PC-3 (cell line): ENCODE measurements around the gene BHLHA15. TPM values are rescaled to one million over a fixed set of nuclear protein-coding genes. Genes with fewer than 3 reads are reported as not detected.
"Not testable (repeated sequence)": the region's sequence is repeated elsewhere in the genome, so short reads cannot be mapped to it uniquely, and the experiment has no call there.

Experiments used
- ATAC-seq: fragments of 200-7000 bp; cut with Tn5 transposase; 2 replicates; pipeline ENCODE4 v1.9.1; 2020; ENCODE audit warnings: mild to moderate bottlenecking, moderate library complexity
- BruUV-seq: library from RNA; stranded (reverse); fragments of 400-500 nt; replicated peaks from 2 replicates; lab custom pipeline; 2021; lab: Mats Ljungman, UMichigan
- CTCF ChIA-PET: fragments of 300-600 bp; sonication (Branson Sonifier 250); formaldehyde crosslinking; loops from one replicate; lab custom pipeline; 2022; ENCODE audit warnings: antibody characterized with exemption; lab: Charles Lee
- POLR2A ChIA-PET: fragments of 300-600 bp; sonication (Branson Sonifier 250); formaldehyde crosslinking; loops from one replicate; lab custom pipeline; 2022; ENCODE audit warnings: antibody characterized with exemption; ENCODE audit not compliant: unreplicated experiment; lab: Charles Lee
- DNase-seq: peaks from one replicate; pipeline ENCODE4 v3.0.0-alpha.2; 2015
- H2AFZ ChIP-seq: fragments of 300-600 bp; sonication (generic); 2 replicates; pipeline ENCODE4 v1.6.0; 2016; ENCODE audit warnings: antibody characterized with exemption, low read length
- H3F3A ChIP-seq: fragments of 300-600 bp; sonication (generic); one replicate; pipeline ENCODE4 v1.6.0; 2017; ENCODE audit warnings: antibody characterized with exemption, low read length, control low read depth, mild to moderate bottlenecking; ENCODE audit not compliant: unreplicated experiment
- H3K27ac ChIP-seq: fragments of 300-600 bp; sonication (generic); 2 replicates; pipeline ENCODE4 v1.5.1; 2016; ENCODE audit warnings: mild to moderate bottlenecking, low read length
- H3K27me3 ChIP-seq: fragments of 300-600 bp; sonication (generic); 2 replicates; pipeline ENCODE4 v1.6.1; 2016; ENCODE audit warnings: low read length, mixed read lengths
- H3K36me3 ChIP-seq: fragments of 300-600 bp; sonication (generic); 2 replicates; pipeline ENCODE4 v1.6.1; 2016; ENCODE audit warnings: low read depth, mixed run types, low read length, mixed read lengths
- H3K4me1 ChIP-seq: fragments of 300-600 bp; sonication (generic); 2 replicates; pipeline ENCODE4 v1.5.1; 2016; ENCODE audit warnings: low read length; ENCODE audit not compliant: insufficient read depth
- H3K4me2 ChIP-seq: fragments of 300-600 bp; sonication (generic); 2 replicates; pipeline ENCODE4 v1.6.0; 2016; ENCODE audit warnings: low read length
- H3K4me3 ChIP-seq: fragments of 300-600 bp; sonication (generic); 2 replicates; pipeline ENCODE4 v1.5.1; 2016; ENCODE audit warnings: mild to moderate bottlenecking, low read length, mixed read lengths
- H3K79me2 ChIP-seq: fragments of 300-600 bp; sonication (generic); 2 replicates; pipeline ENCODE4 v1.6.1; 2017; ENCODE audit warnings: low read length, mixed read lengths
- H3K9ac ChIP-seq: fragments of 300-600 bp; sonication (generic); 2 replicates; pipeline ENCODE4 v1.6.0; 2016; ENCODE audit warnings: mild to moderate bottlenecking, low read length
- H3K9me2 ChIP-seq: fragments of 300-600 bp; sonication (generic); replicated peaks from 2 replicates; pipeline ENCODE4 v1.6.1; 2016; ENCODE audit warnings: mixed run types, low read length, mixed read lengths
- H3K9me3 ChIP-seq: fragments of 300-600 bp; sonication (generic); 2 replicates; pipeline ENCODE4 v1.6.1; 2016; ENCODE audit warnings: low read length, mixed read lengths
- H4K20me1 ChIP-seq: fragments of 300-600 bp; sonication (generic); 2 replicates; pipeline ENCODE4 v1.6.1; 2016; ENCODE audit warnings: low read length, mixed read lengths
- CTCF ChIP-seq: fragments of 300-600 bp; sonication (generic); conservative IDR thresholded peaks from 2 replicates; pipeline ENCODE4 v1.5.1; 2017; ENCODE audit warnings: antibody characterized with exemption, low read depth, mild to moderate bottlenecking, low read length
- EZH2 ChIP-seq: fragments of 300-600 bp; sonication (generic); IDR thresholded peaks from one replicate; pipeline ENCODE4 v1.6.1; 2017; ENCODE audit warnings: antibody characterized with exemption, mild to moderate bottlenecking, low read length; ENCODE audit not compliant: unreplicated experiment
- EZH2phosphoT487 ChIP-seq: fragments of 300-600 bp; sonication (generic); IDR thresholded peaks from 2 replicates; pipeline ENCODE4 v1.6.1; 2018; ENCODE audit warnings: mild to moderate bottlenecking, antibody characterized with exemption, low read length, borderline replicate concordance
- intact Hi-C: fragments of 100-400 bp; cut with micrococcal nuclease; formaldehyde crosslinking; loops from 2 replicates; pipeline ENCODE4 v1.9.0; 2023
- total RNA-seq: library from RNA; depleted of rRNA; stranded (reverse); fragments of >200 nt; gene quantifications from 2 replicates; pipeline ENCODE4 v1.2.3, GENCODE V29; 2014

The BHLHA15 gene
- total RNA-seq, 1 experiment from 2014 or later: 12.0 TPM

DNA sequence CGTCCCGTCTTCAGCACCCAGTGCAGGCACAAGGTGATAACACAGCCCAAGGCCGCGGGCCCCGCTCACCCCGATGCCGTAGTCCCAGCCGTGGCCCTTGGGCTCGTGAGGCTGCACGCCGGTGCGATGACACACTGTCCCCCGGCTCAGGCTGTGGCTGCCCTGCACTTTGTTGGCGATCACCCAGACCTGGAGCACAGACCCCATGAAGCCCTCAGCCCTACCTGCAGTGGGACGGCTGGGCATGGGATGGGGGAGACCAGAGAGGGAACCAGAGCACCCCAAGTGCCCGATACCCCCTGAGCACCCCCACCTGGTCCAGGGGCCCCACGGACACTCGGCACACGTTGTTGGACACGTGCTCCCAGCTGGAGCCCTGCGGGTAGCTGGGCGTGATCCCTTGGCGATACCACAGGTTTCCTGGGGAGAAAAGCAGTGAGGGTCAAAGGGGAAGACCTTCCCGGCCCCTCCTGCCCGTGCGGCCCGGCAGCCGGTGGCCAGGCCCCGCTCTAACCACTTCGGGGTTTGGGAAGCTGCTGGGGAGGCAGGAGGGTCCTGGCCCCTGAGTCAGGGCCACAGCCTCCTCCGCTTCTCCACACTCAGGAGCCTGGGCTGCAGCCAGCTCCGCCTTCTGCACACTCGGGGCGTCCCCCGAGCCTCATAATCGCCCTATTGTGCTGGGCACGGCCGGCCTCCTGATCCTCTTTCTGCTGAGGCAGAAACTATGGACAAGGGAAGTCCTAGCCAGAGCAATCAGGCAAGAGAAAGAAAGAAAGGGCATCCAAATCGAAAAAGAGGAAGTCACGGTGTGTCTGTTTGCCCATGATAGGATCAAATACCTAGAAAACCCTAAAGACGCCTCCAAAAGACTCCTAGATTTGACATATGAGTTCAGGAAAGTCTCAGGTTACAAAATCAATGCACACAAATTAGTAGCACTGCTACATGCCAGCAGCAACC lies 6.7 kb downstream of the BHLHA15 start:
- no peaks in the 10 kb centered on the region for H4K20me1 ChIP-seq
- ChIA-PET POLR2A (no interaction called here), CTCF (no interaction called here)
- H3K27ac ChIP-seq: no peak overlapping the region
- H3K27me3 ChIP-seq: no peaks in the 10 kb centered on the region
- DNase-seq (no peak), ATAC-seq (no peak)
- no peak overlapping the region for H2AFZ ChIP-seq
- no peak overlapping the region for H3K4me3 ChIP-seq
- H3K9ac ChIP-seq: no peak overlapping the region
- no peaks in the 10 kb centered on the region for H3K9me3 ChIP-seq
- no peaks in the 10 kb centered on the region for H3F3A ChIP-seq
- H3K4me1 ChIP-seq: no peaks in the 10 kb centered on the region
- no peaks in the 10 kb centered on the region for H3K9me2 ChIP-seq
- no peaks in the 10 kb centered on the region for H3K36me3 ChIP-seq
- intact Hi-C loops: no loop called here
- BruUV-seq: no TSS peak
- TF ChIP-seq EZH2phosphoT487 (no peak), EZH2 (no peak), CTCF (no peak)
- H3K4me2 ChIP-seq: no peak overlapping the region
- no peaks in the 10 kb centered on the region for H3K79me2 ChIP-seq

GRCh38 chr7:98219382-98219781 lies 8.1 kb downstream of the BHLHA15 start:
- ATAC-seq, H3K9me3 ChIP-seq, intact Hi-C loops, H3K79me2 ChIP-seq, H3K27ac ChIP-seq, POLR2A ChIA-PET, H3K36me3 ChIP-seq, H2AFZ ChIP-seq, H3K4me1 ChIP-seq, H3K4me2 ChIP-seq, H3K27me3 ChIP-seq, DNase-seq, BruUV-seq, H3F3A ChIP-seq, H4K20me1 ChIP-seq, H3K9me2 ChIP-seq, CTCF ChIA-PET, H3K9ac ChIP-seq, H3K4me3 ChIP-seq: not testable (repeated sequence)

DNA sequence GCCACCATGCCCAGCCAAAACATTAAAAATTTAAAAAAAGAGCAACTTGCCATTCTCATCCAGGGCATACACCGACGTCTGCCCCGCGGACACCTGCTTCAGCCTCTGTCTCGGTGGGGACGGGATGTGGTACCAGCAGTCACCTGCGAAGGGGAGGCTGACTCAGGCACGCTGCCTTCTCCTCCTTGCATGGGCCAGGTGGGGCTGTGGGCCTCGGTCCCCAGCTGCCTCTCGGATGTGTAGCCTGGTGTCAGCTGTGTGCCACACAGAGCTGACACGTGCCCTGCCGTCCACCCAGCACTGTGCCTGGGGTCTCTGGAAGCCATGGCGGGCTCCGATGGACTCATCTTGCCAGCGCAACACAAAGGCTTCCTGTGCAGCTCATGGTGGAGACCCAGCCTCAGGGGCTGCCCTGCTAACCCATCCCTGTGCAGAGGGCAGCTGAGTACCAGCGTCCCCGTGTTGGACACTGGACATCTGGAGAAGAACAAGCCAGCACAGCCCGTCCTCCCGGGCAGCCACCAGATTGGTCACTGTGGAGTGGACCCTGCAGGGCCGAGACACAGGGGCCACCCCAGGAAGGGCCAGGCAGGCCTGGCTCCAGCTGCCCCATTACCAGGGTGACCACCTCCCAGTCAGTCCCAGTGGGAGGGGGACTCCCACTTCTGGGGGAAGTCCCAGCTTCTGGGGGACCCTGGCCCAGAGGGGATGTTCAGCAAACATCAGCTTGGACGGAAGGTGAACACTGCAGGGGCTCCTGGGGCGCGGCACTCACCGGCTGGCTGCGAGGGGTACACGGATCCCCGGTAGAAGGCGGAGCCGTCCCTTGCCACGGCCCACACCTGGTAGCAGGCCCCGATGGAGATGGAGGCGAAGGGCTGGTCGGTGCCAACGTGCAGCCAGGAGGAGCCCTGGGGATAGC lies 10.6 kb downstream of the BHLHA15 start:
- Histone ChIP-seq H3K9me3 (no peaks in the 10 kb centered on the region), H3K4me2 (no peak overlapping the region), H2AFZ (no peak overlapping the region), H3K79me2 (no peaks in the 10 kb centered on the region), H3K9me2 (no peaks in the 10 kb centered on the region), H3K9ac (no peak overlapping the region), H3K27ac (no peak overlapping the region), H3F3A (no peaks in the 10 kb centered on the region), H4K20me1 (no peaks in the 10 kb centered on the region), H3K4me1 (no peaks in the 10 kb centered on the region), H3K27me3 (no peaks in the 10 kb centered on the region), H3K36me3 (no peaks in the 10 kb centered on the region), H3K4me3 (no peak overlapping the region)
- intact Hi-C loops: no loop called here
- POLR2A ChIA-PET: no interaction called here
- no peak for ATAC-seq
- DNase-seq: no peak
- CTCF ChIA-PET: no interaction called here
- TF ChIP-seq EZH2 (no peak), EZH2phosphoT487 (no peak), CTCF (no peak)
- BruUV-seq: no TSS peak
